ENCODE data around the gene FARP2.

FARP2 gene

DNA sequence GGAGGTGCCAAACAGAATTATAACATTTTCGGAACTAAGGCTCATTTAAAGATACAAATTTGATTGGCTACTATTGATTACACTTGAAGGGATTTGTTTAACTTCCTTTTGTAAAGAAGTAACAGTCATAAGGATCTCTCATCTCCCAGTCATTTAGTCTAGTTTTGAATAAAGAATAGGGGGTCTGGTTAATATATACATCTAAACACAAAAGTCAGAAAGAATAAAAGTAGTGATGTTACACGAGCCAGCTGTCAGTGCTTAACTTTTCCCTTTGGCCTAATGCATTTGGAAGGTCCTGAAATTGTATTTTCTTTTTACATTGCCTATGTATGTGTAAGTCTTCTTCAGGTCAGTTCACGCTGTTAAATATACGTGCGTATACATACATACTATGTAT, 32.3 kb upstream of the FARP2 start:
- no peak for DNase-seq (ENCODE audit: low spot score)

DNA sequence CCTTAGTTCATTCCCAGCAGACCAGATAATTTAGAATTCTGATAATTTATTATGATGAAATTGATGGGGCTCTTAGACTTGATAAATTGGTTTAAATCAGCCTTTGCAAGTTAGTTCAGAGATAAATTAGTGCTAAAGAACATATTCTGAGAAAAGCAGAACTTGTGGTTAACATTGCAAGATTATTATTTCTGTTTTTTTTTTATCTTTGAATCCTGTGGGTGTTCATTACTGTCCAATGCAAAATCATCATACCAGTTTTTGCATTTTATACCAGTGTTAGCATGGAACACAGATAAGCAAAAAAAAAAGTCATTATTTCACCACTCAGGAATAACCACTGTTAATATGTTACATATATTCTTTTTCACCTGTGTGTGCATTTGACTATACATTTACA, 31.3 kb upstream of the FARP2 start:
- DNase-seq (ENCODE audit: low spot score), result no peak

DNA sequence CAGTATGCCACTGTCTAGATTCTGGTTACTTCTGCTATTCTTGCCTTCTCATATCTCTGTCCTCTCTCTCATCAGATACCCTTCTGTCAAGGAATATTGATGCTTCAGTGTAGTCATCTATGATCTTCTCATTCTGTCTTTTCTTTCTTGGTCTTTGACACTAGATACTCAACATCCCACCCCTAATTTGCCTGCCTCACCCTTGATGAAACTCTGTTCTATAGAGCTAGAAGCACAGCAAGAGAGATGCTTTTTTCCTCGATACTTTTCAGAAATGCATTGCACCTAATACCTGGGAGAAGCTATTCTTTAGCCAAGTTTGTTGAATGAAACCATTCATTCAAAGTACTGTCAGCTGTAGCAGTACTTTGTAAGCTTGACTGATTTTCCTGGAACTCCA, 30.8 kb upstream of the FARP2 start:
- DNase-seq (ENCODE audit: low spot score), result no peak

DNA sequence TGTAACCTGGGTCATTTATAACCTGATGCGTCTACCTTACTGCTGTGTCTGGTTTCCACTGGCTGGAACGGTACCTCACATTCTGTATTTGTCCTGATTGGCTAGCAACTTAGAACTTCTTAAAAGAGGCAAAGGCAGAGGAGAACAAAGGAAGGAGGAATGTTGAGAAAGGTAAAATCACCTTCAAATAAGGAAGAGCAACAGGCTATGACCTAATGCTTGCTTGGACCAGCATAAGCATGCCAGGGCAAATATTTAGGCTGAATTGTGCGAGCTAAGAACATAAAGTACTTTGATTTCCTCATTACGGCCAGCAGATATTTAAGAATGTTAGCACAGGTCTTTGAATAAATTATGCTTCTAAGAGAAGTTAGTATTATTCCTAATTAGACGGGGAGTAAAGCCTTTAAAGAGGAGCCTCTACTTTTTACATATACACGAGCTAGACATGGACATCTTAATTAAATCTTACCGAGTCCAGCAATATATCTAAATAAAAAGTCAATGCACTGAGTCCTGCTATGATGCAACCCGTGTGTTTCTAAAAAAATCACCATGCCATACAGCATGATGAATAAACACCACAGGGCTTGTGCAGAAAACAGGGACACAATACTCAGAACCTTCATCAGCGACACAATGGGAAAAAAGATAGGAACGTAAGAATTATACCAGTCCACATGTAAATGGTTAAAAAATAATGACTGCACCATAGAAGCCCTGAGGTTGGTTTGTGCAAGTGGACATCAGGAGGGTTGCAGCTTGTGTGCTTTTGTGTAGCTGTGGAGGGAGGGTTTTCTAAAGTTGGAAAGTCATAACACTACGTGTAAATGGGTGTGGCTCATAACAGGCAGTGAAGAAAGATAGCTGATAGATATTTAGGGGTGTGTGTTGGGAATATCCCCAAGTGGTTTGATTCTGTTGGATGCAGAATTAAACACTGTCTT, 26.1 kb upstream of the FARP2 start:
- no peak for DNase-seq (ENCODE audit: low spot score)

DNA sequence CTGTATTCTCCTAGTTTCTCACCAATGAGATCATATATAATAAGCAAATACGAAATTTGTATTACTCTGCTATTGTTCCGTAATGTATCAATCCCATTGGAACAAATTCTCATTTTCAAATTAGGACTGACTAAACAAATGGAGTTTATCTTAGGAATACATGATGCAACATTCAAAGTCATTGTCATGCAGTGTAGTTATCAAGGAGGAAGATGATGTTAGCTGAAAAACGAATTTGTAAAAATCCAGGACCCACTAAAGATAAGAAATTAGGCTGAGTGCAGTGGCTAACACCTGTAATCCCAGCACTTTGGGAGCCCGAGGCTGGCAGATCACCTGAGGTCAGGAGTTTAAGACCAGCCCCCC, 25.5 kb upstream of the FARP2 start:
- DNase-seq (ENCODE audit: low spot score), result no peak

DNA sequence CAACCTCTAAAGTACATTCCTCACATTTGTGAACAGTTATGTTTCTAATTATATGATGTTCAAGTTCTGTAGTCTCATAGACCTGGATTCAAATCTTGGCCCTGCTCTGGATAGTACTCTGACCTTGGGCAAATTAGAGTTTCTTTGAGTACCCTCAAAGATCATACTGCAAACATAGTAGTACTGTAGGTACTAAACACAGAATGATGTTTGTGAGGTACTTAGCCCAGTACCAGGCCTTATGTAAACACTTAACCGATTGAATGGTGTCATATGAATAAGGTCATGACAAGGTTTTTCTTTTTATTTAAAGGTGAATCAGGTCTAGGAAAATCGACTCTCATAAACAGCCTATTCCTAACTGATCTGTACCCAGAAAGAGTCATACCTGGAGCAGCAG, 21.3 kb upstream of the FARP2 start:
- no peak for DNase-seq (ENCODE audit: low spot score)

DNA sequence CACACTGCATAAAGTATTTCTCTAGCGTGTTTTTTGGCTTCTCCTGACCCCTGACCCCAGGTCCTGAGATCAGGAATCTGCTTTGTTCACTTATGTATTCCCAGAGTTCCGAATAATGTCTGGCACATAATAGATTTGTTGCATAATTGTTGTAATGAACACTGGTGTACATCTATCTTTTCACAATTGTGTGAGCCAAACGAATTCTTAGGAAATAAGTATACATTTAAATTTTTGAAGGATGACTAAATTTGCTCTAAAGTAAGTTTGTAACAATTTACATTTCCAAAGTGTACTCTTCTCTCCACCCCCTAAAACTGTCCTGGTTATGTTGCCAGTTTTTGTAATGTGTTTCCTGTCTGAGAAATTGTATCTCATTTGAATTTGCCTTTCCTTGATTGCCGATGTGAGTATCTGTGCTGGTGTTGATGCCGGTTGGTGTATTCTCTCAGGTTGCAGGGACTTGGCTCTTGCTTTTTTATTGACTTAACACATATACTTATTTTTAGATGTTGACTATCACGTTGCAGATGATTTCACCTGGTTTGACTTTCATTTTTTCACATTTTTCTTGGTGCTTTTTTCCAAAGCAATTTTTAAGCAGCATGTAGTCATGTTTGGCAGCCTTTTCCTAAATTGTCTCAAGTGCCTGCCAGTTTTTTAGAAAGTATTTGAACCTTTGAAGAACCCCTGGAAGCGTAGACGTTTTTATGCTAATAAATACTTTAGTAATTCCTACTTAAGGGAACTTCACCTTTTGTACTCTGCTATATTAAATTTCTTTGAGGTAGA, 16.1 kb upstream of the FARP2 start:
- DNase-seq (ENCODE audit: low spot score), result no peak

DNA sequence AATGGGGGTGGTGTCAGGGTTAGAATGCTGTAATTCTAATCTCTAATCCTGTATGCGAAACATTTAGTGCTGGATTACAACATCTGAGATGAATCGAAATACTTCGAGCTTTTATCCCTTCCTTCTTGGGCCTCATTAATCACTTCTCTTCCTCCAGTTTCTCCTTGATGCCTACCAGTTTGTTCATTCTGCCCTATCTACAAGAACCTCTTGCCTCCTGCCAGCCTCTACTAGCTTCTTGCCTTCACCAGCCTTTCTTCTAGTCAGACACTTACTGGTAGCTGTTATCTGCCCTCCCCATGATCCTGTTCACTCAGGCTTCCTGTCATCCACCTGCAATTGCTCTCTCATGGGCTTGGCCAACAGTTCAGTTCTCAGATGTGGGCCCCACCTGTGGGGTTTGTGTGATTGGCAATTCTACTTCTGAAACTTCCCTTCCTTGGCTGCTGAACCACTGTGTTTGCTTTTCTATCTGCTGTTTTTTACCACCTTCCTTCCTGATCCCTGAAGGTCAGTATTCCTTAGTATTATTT, 15.4 kb upstream of the FARP2 start:
- DNase-seq (ENCODE audit: low spot score), result no peak

DNA sequence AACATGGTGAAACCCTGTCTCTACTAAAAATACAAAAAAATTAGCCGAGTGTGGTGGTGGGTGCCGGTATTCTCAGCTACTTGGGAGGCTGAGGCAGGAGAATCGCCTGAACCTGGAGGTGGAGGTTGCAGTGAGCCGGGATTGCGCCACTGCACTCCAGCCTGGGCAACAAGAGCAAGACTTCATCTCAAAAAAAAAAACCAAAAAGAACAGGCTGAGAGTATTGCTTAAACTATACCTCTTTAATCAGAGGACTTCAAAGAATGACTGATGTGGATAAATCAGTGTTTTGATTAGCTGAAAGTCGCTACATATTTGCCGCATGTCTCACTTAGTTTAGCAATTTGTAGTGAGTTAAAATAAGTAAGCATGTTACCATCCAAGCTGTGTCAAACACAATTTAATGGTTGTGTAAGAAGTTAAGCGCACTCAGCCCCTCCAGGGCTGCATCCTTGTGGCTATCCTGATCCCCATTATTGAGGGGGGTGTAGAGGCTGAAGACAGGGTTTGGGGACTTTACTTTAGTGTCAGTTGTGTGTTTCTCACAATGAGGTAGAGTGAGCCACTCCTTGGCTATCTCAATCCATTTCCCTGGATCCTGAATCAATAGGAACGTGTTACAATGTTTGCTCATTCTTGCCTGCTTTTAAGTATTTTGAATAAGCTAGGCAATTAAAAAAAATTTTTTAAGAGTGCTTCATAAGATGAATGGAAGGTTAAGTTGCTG, 11.0 kb upstream of the FARP2 start:
- DNase-seq (ENCODE audit: low spot score), result no peak

DNA sequence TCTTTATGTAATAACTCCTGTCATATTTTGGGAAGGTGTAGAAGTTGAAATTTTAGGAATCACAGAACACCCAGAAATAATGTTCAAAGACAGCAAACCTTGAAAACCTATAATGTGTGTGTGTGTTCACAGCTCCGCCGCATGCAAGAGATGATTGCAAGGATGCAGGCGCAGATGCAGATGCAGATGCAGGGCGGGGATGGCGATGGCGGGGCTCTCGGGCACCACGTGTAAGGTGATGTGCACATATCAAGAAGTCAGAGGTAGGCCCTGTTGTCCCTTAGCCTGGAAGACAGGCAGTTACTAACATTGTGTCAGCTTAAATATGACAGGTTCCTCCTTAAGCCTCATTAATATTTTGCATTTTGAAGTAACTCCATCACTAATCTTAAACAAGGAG, 6.1 kb upstream of the FARP2 start:
- no peak for DNase-seq (ENCODE audit: low spot score)

DNA sequence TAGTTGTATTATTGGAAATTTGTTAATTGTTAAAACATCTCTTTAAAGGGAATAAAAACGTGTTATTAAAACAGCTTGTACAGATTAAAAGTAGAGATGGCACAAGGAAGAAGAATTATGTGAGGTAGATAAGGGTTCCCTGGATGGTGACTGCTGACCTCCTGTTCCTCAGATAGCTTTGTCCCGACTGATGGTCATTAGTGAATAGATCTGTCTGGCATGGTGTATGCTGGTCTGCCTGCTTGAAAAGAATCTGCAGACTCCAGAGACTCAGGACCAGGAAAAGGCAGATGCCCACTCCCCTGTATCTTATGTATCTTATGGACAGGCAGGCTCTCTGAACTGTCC, 5.6 kb upstream of the FARP2 start:
- no peak for DNase-seq (ENCODE audit: low spot score)

DNA sequence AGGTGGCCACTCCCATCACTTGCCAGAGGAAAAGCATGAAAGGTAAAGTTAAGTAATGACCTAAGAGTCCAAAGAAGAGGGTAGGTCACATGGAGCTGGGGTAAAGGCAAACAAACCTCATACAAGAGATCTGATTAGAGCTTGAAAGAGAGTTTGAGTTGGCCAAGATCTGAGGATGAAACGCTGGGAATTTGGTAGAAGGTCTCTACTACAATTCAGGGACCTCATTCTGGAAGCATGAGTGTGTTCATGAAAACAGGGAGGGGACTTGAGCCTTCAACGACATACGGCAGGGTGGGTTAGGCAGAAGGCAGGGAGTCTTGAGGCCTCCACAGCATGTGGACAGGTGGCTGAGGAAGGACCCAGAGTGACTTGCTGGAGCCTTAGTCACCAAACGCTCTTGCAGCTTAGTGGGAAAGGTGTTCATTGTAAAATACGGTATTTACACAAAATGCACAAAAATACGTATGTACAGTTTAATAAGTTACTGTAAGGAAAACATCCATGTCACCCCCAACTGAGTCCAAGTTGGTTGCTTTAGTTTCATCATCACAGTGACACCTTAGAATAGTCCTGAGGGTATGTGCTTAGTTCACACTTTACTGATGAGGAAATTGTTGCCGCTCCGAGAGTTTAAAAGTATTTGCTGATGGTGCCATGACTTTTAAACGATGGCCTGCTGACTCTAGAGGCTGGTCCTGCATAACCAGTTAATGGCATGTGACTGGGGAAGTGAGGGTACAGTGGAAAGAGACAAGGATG, 5.0 kb upstream of the FARP2 start:
- no peak for DNase-seq (ENCODE audit: low spot score)

DNA sequence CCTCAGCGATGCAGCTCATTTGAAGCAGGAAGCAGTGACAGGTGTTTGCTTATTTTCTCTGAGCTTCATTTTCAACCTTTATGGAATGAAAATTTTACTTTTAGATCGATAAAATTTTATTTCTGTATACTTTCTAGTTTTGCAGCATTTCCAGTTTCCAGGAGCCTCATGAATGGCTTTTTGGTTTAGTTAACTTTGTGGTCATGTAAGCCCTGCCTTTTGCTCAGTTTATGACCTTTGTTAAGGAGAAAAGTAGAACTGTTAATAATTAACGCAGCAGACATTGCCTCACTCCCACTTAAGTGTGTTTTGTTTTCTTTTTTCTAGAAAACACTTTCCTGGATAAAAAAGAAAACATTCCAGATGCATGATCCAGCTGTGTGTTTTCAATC, 4.4 kb upstream of the FARP2 start:
- DNase-seq (ENCODE audit: low spot score), result no peak

DNA sequence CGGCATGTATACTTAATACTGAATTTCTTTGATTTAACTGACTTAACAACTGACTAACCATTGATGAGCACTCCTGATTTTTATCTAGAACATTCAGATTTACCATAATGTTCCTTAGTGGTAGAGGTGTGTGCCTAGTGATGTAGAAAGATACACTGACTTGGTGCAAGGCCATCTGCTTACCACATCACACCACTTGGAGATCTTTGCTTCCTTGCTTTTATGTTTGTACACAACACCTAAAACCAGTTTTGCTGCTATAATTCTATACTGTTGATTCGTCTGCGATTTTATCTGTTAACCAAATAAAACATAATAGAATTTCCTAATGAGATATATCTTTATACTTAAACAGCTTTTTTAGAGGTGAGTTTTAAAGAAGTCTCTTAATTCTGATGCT, 3.9 kb upstream of the FARP2 start:
- no peak for DNase-seq (ENCODE audit: low spot score)

DNA sequence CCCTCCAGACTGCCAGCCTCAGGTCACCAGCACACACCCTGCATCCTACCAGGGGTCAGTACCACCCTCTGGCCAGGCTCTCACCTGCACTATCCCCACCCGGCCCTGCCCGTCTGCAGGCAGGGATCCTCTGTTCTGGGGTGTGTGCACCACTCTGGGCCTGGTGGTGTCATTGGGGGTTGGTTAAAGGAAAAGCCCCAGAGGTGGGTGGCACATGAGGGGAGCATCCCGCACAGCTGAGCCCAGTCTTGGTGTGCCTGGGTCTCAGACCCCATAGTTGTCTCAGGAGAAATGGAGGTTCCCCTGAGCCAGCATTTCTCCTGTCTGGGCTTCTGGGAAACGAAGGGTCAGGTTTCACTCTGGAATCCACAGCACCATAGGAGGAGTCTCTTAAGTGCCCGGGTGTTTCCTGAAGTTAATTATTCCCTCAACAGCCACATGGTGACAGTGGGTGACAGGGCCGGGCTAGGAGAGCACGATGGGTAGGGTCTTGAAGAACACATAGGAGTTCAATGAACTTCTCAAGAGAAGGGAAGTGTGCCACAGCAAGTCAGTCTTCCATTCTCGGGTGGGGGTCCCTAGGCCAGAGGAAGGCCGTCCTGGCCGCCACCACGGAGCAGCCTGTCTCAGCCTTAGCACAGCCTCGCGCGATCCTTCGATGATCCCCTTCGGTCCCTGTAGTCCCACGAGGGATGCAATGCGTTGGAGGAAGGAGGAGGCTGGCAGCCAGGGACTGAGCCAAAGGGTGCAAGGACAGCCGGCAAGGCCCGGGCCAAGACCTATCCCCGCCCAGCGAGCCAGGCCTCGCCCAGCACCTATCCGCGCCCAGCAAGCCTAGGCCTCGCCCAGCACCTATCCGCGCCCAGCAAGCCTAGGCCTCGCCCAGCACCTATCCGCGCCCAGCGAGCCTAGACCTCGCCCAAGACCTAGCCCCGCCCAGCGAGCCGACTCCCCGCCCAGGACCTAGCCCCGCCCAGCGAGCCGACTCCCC, 1.1 kb upstream of the FARP2 start:
- peak; percentile 64 for DNase-seq (ENCODE audit: low spot score)

DNA sequence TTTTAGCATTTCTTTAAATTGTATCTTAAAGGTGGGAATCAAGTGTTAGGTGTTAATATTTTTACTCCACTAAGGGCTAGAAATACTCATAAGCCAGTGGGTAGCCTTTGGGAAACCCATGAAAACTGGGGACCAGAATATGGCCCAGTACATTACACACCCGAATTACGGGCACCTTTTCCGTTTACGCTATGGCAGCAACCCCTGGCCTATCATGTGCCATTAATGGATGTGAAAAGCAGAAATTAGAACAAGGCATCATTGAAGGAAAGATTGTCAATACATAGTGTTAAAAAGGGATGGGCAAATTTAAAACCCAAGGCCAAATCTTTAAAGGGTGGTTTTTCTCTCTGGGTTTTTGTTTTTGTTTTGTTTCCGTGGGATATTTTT, 781 bp downstream of the FARP2 start:
- DNase-seq (ENCODE audit: low spot score), result peak; percentile 41

DNA sequence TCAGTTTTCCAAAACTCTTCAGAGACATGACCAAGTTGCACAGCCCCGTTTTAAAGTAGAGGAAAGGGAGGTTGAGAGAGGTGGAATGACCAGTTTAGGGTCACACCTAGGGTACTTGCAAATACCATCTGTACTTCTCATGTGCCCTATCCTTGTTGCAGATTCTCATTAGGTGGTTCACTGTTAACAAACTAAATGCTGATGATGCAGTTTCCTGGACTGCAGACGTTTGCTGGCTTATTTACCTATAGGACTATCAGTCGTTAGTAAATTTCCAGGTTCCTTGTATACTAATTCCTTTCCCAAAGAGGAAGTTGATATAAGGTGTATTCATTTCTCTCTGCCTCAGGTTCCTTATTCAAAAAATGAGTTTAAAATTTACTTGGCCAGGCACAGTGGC, 1.4 kb downstream of the FARP2 start:
- no peak for DNase-seq (ENCODE audit: low spot score)

DNA sequence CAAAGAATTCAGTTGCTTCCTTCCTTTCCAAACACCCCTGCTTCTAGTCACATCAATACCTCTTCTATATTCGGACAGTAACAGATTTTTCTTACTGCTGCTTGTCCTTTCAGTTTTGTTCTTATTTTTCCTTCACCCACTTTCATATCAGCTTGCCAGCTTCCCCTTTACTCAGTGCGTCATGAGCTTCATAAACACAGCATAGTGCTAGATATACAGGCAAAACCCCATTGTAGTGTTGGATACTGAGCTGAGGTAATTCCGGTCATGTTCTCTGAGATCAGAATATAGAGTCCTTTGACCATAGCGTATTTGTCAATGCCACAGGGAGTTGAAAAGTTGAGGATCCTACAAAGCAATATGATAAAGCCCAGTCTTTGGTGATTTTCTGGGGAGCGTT, 2.4 kb downstream of the FARP2 start:
- DNase-seq (ENCODE audit: low spot score), result peak; percentile 76

DNA sequence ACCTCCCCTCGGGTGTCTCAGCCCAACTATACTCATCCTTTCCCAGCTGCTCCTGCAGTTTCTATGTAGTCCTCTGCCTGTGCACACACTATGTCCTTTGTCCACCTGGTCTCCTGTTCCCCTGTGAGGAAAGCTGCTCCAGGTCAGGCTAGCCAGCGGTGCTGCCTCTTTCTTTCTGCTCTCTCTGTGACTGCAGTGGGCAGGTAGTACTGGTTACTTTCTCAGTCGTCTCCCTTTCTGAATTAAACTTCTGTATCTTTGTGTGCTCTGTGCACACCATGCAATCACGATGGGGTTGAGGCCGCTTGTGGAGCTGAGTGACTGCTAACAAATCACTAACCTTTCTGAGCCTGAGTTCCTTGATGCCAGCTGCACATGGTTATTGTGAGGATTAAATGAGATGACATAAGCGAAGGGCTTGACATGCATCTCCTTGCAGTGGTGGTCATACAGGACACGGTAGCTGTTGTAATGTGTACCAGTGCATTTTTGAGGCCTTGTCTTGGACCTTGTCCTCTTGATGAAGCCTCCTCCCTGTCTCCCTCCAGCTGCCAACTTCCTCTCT, 3.5 kb downstream of the FARP2 start:
- no peak for DNase-seq (ENCODE audit: low spot score)

DNA sequence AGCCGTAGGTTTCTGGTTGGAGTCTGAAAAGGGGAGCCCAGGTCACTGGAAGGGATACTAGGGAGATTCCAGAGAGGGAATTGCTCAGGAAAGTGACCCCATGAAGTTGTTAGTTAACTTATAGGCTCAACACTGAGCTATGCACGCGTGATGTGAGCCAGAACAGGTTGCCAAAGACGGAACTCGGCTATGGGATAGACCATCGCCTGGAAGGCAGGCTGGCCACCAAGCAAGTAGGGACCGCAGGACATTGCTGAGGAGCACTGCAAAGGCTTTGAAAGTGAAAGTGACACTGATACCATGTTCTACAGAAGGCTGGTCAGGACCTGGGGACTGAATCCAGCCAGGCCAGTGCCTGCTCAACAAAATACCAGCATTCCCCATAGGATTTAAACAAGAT, 7.3 kb downstream of the FARP2 start:
- DNase-seq (ENCODE audit: low spot score), result no peak
